GM19099 (cell line): ENCODE results near the gene ABCG8.

Experiments used
- POLR2A ChIP-seq: IDR thresholded peaks from 3 replicates; pipeline ENCODE4 v1.6.1; 2011; ENCODE audit warnings: low read depth; ENCODE audit not compliant: insufficient read length; ENCODE audit errors: extremely low read depth

ABCG8 gene

DNA sequence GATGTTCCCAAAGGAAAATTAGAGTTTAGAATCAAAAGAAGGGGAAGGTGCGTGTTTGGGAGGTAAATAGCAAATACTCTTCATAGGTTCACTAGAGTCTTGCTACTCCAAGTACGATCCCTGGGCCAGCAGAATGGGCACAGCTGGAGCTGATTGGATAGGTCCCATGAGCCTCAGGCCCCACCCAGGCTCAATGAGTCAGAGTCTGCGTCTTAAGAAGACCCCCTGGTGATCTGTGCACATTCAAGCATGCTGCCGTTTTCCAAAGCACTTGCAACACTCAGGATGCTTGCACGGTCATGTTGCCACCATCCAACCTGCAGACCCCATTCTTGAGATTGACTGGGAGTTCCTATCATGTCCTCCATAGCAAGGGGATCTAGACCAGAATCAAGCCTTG lies 40.5 kb downstream of the ABCG8 start:
- TF ChIP-seq POLR2A: no peak

DNA sequence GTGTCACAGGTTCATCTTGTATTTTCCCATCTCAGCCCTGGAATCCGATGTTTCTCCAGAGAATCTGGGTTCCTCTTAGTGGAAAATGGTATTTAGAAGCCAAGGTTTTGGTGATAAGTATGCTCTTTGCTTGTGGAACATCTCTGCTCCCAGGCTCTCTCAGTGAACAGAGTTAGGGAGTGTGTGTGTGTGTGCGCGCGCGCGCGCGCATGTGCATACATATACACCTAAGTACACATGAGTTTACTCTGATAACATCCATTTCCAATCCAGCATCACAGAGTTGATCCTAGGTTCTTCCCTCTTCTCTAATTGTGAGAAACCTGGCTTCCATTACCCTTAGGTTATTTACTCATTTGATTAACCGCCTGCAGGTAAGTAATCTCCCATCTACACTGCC lies 41.7 kb downstream of the ABCG8 start:
- TF ChIP-seq POLR2A: no peak

DNA sequence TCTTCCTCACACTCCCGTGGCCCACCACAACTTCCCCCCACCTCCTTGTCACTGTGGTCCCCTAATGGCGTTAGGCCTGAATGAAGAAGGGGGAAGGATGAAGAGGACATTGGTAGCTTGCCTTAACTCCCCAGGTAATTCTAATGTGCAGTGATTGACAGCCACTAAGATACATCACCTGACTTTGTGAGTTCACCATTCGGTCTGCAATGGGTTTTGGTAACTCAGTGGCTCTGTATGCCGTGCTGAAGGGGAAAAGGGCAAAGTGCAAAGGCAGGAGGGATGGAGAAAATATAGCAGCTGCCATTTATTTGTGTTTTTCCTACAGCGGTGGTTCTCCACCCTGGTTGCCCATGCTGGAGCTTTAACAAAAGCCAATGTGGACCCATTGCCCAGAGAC lies 42.2 kb downstream of the ABCG8 start:
- no peak for TF ChIP-seq POLR2A

DNA sequence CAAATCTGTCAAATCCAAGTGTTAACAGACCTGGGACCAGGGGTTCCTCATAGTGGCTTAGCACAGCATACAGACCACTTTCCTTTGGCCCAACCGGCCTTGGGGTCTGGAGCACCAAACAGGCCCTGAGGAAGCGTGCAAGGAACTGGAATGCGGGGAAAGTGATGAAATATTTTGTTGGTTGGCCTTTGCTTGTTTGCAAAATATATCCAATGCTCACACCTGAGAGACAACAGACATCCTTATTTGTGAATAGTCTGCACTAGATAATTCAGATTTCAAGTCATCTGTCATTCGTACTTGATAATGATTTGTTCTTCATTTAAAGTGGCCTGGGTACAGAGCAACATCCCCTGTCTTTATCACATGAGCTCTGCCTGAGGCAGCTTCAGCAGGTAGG lies 43.5 kb downstream of the ABCG8 start:
- TF ChIP-seq POLR2A: no peak

DNA sequence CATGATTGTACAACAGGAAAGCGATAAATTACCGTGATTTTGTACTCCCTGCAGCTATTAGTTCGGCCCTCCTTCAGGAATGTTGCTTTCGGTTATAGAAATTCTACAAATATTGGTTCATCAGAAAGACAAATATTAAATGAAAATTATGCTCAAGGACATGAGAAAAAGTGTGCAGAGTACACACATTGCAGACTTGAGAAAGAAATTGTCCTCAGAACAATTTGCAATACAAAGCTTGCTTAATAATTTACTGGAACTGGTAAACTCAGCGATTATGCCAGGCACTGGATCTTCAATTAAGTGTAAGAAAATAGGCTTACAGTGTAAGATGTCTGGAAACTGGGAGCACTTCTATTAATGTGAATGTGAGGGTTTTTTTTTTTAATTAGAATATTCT lies 45.9 kb downstream of the ABCG8 start:
- TF ChIP-seq POLR2A: no peak

DNA sequence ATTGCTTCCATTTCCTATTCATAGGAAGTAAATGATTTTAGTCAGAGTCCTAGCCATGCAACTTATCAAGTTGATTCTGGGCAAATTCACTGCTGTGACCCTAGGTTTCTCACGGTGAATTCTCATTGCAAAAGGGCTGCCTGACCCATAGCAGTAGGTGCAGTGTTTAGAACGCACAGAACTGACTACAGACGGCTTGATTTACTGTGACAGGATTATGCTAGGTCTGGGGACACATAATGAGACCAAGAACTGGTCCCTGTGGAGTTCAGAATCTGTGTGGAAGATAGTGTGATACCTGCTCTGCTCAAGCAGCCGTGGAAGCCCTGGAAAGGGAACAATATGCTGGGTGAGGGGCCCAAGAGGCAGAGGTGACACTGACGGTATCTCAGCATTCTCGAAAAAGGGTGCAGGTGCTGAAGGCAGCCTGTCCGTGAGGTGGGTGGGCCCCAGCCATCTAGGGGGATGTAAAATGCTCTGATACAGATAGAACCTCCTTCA lies 46.4 kb downstream of the ABCG8 start:
- TF ChIP-seq POLR2A: no peak

DNA sequence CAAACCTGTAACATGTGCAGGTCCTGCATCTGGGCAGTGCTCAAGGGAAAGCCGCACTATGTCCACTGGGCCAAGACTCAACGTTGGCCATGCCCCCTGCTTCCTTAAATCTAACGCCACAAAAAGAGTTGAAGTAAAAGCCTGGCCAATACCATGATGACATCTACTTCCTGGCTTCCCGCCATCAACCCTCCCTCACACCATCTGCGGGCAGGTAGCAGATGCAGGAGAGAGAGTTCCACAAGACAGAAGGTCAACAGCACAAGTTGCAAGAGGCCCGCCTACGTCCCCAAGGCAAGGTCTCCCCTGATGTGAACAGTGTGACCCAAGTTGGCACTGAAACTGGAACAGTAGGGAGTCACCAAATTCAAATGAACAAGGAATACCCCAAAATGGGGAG lies 48.4 kb downstream of the ABCG8 start:
- no peak for TF ChIP-seq POLR2A

DNA sequence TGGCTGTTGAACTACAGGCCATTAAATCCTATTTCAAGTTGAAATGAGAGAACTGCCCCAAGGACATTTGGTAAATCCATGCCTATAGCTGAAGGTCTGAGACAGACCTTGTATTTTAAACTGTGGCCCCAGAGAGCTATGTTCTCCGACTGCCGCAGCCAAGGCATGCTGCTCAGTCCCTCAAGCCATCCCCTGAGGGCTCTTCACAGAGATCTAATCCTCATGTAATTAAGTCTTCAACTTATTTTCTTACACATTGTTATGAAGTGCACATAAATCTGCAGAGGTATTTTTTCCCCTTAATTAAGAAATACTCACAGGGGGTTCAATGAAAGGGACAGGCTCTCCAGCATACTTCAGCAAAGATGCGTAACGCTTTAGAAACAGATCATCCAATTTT lies 50.6 kb downstream of the ABCG8 start:
- TF ChIP-seq POLR2A: no peak

DNA sequence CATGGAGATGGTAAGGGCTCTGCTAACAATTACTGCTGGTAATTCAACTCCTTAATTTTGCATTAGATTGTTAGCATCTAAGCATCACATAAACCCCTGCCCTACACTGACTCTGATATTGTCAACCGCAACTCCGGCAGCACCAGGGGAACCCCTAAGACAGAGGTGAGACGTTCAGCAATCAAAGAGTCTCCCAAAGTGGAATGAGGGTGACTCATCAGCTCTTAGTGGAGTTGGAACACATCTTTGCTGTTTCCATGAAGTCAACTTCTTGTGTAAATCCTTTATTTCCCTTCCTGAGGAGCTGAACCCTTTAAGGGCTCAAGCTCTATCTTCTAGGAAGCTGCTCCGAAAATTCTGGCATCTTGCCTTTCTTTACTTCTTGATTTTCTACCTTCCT lies 52.1 kb downstream of the ABCG8 start:
- no peak for TF ChIP-seq POLR2A

DNA sequence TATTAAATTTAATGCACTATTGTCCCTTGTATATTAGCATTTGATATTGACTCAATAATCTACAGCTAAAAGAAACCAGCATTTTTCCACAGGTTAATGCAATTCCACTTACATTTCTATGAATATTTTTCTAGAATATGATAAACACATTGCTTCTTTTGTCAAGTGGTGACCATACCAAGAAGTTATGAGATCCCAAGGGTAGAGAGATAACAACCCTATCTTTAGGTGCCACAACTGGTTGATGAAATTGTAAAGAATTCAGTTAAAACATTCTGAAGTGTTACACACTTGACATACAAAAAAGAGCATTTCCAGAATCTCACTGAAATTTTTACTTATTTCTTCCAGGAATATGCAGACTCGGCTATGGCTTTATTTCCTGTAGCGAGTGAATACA lies 56.0 kb downstream of the ABCG8 start:
- TF ChIP-seq POLR2A: no peak

DNA sequence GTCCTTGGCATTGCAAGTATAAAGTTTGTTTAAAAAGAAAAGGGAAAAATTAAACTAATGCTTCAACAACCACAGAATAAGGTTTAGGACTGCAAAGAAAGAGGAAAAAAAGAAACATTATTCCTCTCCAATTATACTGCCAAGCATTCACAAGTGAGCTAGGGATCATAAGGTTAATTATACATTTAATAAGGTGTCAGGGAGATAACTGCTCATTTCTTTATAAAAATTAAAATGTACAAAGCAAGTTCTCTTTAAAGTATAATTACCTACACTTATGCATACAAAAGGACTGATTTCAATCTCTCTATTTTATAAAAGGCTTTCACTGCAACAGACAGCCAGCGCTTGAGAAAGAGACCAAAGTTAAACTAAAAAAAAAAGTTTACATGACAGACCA lies 58.1 kb downstream of the ABCG8 start:
- TF ChIP-seq POLR2A: no peak

DNA sequence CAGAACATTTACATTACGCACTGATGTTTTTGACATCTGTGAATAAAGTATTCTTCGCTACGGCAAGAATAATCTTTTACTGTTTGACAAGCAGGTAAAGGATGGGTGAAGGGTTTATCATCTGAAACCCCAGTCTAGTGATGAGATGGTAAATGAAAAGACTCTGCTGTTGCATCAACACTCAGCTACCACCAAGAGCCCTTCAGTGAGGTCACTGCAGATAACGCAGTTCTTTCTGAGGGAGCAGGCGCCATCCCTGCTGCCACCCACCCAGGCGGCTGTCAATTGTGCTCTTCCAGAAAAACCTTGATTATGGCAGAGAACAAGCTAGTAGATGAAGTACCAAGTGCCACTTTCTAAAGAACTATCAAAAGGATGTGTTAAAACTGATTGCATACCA lies 58.7 kb downstream of the ABCG8 start:
- TF ChIP-seq POLR2A: no peak

DNA sequence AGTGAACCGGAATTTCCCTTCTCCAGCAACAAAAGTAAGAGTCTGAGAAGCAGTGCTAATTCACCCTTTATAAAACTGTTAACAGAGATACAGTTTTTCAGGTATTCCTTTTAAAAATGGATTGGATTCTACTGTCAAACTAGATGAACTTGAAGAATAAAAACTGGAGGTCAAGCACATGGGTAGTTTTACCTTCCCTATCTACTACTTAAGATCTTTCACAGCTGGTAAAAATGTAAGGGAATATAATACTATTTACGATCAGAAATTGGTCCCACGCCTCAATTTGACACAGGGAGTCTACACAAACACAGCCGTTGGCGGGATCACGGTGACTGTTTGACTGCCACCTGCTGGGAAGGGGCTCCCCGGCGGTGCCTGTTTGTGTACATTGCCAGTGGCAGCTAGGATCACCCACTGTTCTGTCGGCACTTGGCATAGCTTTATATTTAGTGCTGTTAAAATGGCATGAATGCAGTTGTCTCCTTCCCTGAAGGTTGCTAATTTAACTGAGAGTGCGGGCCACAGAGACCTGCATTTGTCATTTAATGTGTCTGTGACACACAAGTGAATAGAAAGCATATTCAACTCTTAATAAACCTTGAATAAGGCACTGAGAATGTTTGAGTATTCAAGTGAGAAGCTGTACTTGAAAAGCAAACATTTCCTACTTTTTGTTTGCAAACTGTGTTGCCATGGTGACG lies 59.5 kb downstream of the ABCG8 start:
- no peak for TF ChIP-seq POLR2A

DNA sequence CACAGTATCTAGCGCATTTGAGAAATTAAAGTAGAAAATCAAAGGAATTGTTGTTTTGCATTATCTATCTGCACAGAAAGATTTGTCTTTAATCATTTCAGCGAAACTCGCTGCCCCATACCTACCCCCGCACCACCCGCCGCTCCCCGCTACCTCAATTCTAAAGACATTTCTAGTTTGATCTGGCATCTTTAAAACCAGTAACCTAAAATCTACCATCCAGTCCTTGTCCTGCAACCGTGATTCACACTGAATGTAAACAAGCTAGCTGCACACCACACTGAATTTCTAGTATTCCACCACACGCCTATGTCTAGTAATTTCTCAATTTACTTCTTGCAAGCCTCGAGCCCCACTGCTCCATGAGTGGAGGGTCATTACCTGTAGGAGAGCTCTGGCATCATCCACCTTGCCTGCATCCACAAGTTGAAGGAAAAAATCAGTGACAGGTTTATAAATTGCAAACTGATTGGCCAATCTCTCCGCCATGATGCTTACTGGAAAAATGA lies 60.1 kb downstream of the ABCG8 start:
- no peak for TF ChIP-seq POLR2A

DNA sequence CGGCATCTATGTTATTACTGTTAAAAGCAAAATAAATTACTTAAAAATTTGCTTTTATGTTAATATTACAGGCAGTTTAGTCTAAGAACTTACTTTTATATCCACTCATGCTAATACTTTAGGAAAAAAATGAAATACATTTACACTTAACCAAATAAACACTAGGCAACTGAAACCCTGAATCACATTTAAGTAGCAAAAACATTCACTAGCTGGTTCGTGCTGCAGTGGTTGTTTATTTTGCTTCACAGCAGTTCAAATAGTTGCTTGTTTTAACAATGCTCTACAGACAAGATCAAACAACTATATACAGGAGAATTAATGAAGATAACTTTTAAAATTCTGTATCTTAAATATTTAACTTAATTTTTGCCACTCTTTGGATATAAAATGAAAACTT lies 60.8 kb downstream of the ABCG8 start:
- TF ChIP-seq POLR2A: no peak

DNA sequence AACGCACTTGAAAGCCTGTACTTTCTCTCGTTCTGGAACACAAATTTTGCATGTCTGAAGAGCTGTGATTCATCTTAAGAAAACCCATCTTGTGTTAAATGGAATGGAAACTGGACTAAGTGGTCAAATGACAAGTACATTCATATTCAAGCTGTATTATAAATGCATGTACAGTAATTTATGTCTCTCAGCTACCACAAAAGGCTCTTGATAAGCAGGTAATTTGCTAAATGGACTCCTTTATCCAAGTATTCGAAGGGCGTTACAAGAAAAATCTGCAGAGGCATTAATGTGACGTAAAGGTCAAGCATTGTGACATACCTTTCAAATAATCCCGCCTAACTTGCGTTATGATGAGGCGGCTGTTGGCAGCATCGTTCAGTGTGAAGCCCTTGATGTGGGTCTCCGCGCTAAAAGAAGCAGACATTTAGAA lies 66.6 kb downstream of the ABCG8 start:
- TF ChIP-seq POLR2A: no peak

DNA sequence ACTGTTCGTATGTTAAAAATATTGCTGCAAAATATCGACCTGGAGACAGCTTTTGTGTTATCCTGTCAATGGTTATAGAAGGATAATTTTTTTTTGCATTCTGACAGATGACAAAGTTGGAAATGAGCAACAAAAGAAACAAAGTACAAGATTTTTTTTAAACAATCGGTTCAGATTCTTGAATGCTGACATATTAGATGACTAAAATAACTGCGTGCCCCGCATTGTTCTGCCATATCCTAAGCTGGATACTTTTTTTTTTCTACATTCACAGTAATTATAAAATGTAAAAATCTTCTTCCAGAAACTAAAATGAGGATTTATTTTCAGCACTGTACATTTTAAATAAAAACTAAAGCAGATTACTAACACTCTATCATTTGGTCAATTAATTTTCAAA lies 67.1 kb downstream of the ABCG8 start:
- TF ChIP-seq POLR2A: no peak
